ENCODE data around the gene CTNND2.

DNA sequence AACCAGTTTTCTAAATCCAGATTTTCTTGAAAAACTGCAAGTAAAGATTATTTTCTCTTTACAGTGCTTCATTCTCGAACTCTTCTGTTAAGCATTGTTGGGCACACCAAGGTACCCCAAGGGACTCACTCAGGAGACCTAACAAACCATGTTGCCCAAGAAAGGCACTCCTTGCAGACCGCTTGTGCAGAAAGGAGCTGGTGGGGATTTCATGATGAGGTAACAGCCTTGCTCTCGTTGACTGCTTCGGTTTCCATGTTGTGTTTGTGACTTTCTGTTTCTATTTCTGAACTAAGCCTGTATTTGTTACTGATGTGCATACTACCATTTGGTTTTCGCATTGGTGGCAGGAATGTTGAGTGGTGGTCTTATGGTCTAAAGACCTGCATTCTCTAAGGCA lies 876.6 kb downstream of the CTNND2 start:
- TF ChIP-seq RAD21 (conservative IDR thresholded peaks at IDR 0.05) (no peak), CTCF (IDR thresholded peaks at IDR 0.05; ENCODE audit: poor library complexity, severe bottlenecking) (no peak), EZH2 (IDR thresholded peaks at IDR 0.05; ENCODE audit: borderline replicate concordance, insufficient read depth, low read length, poor library complexity, severe bottlenecking) (no peak), EP300 (conservative IDR thresholded peaks at IDR 0.05; ENCODE audit: poor library complexity, severe bottlenecking) (no peak), SMC3 (conservative IDR thresholded peaks at IDR 0.05; ENCODE audit: poor library complexity) (no peak), TAF1 (IDR thresholded peaks at IDR 0.05; ENCODE audit: low read depth) (no peak)
- TF ChIP-seq, protein P1, sequence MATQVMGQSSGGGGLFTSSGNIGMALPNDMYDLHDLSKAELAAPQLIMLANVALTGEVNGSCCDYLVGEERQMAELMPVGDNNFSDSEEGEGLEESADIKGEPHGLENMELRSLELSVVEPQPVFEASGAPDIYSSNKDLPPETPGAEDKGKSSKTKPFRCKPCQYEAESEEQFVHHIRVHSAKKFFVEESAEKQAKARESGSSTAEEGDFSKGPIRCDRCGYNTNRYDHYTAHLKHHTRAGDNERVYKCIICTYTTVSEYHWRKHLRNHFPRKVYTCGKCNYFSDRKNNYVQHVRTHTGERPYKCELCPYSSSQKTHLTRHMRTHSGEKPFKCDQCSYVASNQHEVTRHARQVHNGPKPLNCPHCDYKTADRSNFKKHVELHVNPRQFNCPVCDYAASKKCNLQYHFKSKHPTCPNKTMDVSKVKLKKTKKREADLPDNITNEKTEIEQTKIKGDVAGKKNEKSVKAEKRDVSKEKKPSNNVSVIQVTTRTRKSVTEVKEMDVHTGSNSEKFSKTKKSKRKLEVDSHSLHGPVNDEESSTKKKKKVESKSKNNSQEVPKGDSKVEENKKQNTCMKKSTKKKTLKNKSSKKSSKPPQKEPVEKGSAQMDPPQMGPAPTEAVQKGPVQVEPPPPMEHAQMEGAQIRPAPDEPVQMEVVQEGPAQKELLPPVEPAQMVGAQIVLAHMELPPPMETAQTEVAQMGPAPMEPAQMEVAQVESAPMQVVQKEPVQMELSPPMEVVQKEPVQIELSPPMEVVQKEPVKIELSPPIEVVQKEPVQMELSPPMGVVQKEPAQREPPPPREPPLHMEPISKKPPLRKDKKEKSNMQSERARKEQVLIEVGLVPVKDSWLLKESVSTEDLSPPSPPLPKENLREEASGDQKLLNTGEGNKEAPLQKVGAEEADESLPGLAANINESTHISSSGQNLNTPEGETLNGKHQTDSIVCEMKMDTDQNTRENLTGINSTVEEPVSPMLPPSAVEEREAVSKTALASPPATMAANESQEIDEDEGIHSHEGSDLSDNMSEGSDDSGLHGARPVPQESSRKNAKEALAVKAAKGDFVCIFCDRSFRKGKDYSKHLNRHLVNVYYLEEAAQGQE (IDR thresholded peaks at IDR 0.05; ENCODE audit: borderline replicate concordance) = no peak
